Brain microvascular endothelial cell (primary cell): ENCODE data around the gene GALNT10.

Experiments used
- DNase-seq: peaks from one replicate; pipeline ENCODE4 v3.0.0-alpha.2; 2020
- H3K27ac ChIP-seq: fragments of 250-450 bp; sonication (Bioruptor Pico); 2 replicates; pipeline ENCODE4 v1.5.1; 2020; ENCODE audit warnings: mild to moderate bottlenecking, moderate library complexity
- H3K27me3 ChIP-seq: fragments of 250-450 bp; sonication (Bioruptor Pico); replicated peaks from 2 replicates; pipeline ENCODE4 v1.5.1; 2020; ENCODE audit warnings: mild to moderate bottlenecking
- H3K36me3 ChIP-seq: fragments of 250-450 bp; sonication (Bioruptor Pico); replicated peaks from 2 replicates; pipeline ENCODE4 v1.5.1; 2020; ENCODE audit warnings: mild to moderate bottlenecking
- H3K4me3 ChIP-seq: 2 replicates; pipeline ENCODE4 v1.5.1; 2011; ENCODE audit warnings: low read depth, mild to moderate bottlenecking, control low read depth, low read length, moderate library complexity
- in situ Hi-C: cut with HindIII; loops from 2 replicates; pipeline ENCODE4 v1.10.0; 2017; ENCODE audit warnings: low sequenced_read_pairs, low pct_ligation_motif_present
- TF ChIP-seq, protein P1 (sequence below): IDR thresholded peaks from 2 replicates; pipeline ENCODE4 v1.5.1; 2011; ENCODE audit warnings: low read depth, mild to moderate bottlenecking, moderate library complexity, low read length, control low read depth, inconsistent platforms; ENCODE audit errors: missing control alignments

Gene GALNT10

DNA sequence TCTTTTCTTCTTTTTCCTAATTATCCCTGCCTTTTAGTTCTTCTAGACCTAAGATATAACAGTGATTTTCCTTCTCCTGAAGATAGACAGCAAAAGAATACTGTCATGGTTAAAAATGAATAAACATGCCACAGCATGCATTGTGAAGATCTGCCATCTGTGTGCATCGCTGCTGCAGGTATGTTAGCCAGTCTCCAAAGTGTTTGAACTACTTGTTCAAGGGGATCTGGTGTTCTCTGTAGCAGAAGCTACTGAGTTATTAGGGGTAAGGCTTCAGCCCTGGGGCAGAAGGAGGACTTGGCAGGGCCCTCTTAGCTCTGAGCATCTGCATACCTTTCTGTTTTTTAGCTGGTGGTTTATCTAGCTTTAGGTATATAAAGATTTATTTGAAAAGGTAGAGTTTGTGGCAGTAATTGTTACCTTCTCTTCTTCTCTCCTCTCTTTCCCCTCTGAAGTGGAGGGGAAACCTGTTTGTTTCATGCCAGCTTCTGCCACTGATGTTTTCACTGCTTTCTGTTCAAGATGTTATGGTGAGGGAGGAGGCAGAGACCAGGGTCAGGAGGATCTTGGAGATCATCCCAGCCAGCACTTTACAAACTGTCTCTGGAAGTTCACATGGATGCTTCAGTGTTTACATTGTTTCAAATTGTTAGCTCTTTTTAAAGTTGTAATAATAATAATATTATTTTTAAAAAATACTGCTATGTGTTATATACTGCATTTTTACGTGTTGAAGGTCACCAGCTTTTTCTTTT, 25.2 kb downstream of the GALNT10 start:
- H3K36me3 ChIP-seq: no peaks in the 10 kb centered on the region
- H3K27me3 ChIP-seq: no peaks in the 10 kb centered on the region
- no peak overlapping the region for H3K27ac ChIP-seq
- TF ChIP-seq, protein P1, sequence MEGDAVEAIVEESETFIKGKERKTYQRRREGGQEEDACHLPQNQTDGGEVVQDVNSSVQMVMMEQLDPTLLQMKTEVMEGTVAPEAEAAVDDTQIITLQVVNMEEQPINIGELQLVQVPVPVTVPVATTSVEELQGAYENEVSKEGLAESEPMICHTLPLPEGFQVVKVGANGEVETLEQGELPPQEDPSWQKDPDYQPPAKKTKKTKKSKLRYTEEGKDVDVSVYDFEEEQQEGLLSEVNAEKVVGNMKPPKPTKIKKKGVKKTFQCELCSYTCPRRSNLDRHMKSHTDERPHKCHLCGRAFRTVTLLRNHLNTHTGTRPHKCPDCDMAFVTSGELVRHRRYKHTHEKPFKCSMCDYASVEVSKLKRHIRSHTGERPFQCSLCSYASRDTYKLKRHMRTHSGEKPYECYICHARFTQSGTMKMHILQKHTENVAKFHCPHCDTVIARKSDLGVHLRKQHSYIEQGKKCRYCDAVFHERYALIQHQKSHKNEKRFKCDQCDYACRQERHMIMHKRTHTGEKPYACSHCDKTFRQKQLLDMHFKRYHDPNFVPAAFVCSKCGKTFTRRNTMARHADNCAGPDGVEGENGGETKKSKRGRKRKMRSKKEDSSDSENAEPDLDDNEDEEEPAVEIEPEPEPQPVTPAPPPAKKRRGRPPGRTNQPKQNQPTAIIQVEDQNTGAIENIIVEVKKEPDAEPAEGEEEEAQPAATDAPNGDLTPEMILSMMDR: no peak
- H3K4me3 ChIP-seq: no peak overlapping the region
- no peak for DNase-seq
- in situ Hi-C loops: no loop called here

GRCh38 chr5:154217462-154217861, 26.9 kb downstream of the GALNT10 start:
- Histone ChIP-seq H3K27me3 (no peaks in the 10 kb centered on the region), H3K27ac (no peak overlapping the region), H3K36me3 (no peaks in the 10 kb centered on the region), H3K4me3 (no peak overlapping the region)
- TF ChIP-seq, protein P1: no peak
- in situ Hi-C loops: no loop called here
- DNase-seq: no peak

- in situ Hi-C loops: no loop called here
- Histone ChIP-seq H3K27ac (no peak overlapping the region), H3K4me3 (no peak overlapping the region), H3K36me3 (no peaks in the 10 kb centered on the region), H3K27me3 (no peaks in the 10 kb centered on the region)
- no peak for DNase-seq
- TF ChIP-seq, protein P1: no peak
These were observed 28.3 kb downstream of the GALNT10 start for GRCh38 chr5:154218786-154219185.

- peak; percentile 76 for DNase-seq
- Histone ChIP-seq H3K27me3 (no peaks in the 10 kb centered on the region), H3K4me3 (no peak overlapping the region), H3K36me3 (no peaks in the 10 kb centered on the region), H3K27ac (peak overlapping the region; percentile 86)
- in situ Hi-C loops: no loop called here
- TF ChIP-seq, protein P1: no peak
These were observed 30.1 kb downstream of the GALNT10 start for GRCh38 chr5:154220625-154221024.

- in situ Hi-C loops: no loop called here
- H3K36me3 ChIP-seq: no peaks in the 10 kb centered on the region
- H3K27me3 ChIP-seq: no peaks in the 10 kb centered on the region
- no peak overlapping the region for H3K4me3 ChIP-seq
- peak; percentile 89 for DNase-seq
- TF ChIP-seq, protein P1: no peak
- H3K27ac ChIP-seq: peak overlapping the region; percentile 86
These were observed 30.9 kb downstream of the GALNT10 start for GRCh38 chr5:154221371-154221896.
